Caki2 (cell line): ENCODE results near the gene NAA20. TPM values are rescaled to one million over a fixed set of nuclear protein-coding genes. Genes with fewer than 3 reads are reported as not detected.

Source experiments
- DNase-seq: peaks from one replicate; pipeline ENCODE4 v3.0.0-alpha.2; 2015; ENCODE audit warnings: low read depth
- in situ Hi-C: cut with HindIII; loops from 2 replicates; pipeline ENCODE4 v1.10.0; 2016; ENCODE audit warnings: low sequenced_read_pairs, low pct_unique_long_range_greater_than_20kb, mixed read lengths
- total RNA-seq: library from RNA; depleted of rRNA; stranded (reverse); fragments of >200 nt; shearing (Covaris generic); gene quantifications from 2 replicates; pipeline ENCODE4 v1.2.3, GENCODE V29; 2014; ENCODE audit warnings: low replicate concordance; rRNA removed

NAA20 gene
- total RNA-seq, 1 experiment from 2014 or later: 93.9 TPM

DNA sequence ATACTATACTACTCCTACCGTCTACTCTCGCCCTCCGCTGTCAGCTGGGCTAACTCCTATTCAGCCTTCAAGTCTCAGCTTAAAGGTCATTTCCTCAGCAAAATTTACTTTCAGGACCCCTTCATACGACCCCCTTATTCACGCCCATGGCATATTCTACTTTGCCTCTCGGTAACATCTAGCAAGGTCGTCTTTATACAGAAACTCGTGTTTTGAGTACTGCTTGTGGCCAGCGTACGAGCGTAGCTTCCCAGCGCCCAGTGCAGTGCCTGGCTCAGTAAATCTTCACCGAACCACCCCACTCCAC, 34.6 kb downstream of the NAA20 start:
- peak; percentile 7 for DNase-seq
- in situ Hi-C loops: no loop called here

DNA sequence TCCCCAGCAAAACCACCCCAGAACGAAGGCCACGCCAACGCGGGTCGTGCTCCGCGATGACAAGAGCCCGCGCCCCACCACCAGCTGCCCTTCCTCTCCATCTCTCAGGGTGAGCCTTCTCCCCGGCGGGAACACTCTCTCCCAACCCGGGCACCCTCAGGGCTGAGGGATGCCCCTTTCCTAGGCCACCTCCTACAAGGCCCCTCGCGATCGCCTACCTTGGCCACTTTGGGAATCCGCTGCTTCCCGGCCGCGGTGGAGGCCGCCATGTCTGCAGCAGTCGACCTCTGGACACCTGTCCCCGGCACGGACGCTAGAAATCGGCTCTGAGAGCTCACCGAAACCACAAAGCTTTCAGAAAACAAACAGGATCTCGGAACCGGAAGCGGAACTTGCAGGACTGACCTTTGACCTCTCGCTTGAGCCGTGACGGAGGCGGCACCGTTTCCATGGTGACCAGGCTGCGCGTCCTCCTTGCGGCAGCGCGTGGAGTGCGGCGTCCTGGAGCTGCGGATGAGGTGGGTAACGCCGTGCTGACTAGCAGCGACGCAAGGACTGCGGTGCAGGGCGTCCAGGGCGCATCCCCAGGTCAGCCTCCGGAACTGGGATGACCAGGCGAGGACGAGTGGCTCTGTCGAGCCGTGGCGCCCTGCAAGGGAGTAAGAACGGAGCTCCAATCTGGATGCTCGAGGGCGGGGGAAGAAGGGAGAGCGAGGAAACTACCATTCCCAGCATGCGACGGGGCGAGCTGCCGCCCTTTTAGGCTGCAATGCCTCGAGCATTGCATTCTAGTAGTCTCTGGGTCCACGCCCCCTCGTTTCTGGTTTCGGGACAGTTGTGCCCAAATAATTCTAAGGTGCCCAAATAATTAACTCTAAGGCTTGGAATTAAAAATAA, 35.2 kb downstream of the NAA20 start, which contains the start of the genes CFAP61 and CRNKL1:
CFAP61 (plus strand) TSS at position 459 of the 897 bp plus-strand sequence. CDS start 4,122 bp downstream, outside the sequence.
CRNKL1 (minus strand) TSS at position 393 of the 897 bp plus-strand sequence; CDS start at position 269, 124 bp downstream.
- DNase-seq: peak; percentile 98
- in situ Hi-C loops: no loop called here

- in situ Hi-C loops: no loop called here
- no peak for DNase-seq
Observed at GRCh38 chr20:20060234-20060998, 43.3 kb downstream of the NAA20 start.

DNA sequence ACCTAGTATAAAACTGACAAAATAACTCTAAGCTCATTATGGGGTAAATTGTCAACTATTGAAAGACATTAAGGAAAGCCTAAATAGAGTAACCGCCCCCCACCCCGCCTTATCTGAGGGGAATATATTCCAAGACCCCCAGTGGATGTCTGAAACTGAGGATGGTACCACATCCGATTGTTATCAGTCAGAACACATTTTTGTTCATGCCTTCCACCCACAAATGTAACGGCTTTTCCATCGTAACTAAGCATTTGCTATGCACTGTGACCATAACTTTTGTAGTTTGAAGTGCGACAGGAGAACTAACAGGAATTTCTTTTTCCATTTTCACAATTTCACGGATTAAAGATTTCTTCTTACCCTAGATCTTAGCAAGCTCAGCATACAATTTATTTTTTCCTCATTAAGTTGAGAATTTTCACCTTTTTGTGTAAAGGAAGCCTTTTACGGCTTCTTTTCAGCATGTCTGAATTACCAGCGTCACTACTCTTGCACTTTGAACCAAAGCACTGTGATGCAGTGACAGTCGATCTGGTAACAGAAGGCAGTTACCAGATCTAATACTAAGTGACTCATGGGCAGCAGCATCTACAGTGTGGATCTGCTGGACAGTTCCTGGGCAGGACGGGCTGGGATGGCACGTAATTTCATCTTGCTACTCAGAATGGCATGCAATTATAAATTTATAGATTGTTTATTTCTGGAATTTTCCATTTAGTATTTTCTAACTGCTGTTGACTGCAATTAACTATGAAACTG, 47.0 kb downstream of the NAA20 start:
- DNase-seq: no peak
- in situ Hi-C loops: no loop called here

DNA sequence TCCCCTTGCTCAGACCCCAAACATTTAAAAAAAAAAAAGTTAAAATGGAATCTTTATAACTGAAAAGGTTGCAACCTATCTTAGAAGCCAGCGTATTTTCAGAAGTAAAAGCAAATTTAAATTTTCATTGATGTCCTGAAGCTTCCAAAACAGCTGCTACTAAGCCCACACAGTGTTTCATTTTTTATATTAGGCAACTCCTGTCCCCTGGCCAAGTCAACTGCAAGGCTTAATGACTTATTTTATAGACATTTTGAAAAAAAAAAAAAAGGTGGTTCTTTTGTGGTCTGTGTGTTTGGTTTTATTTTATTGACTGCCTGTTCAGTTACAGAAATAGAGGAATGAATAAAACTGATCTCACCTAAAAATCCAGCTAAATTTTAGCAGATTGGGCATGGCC, 48.2 kb downstream of the NAA20 start:
- in situ Hi-C loops: no loop called here
- DNase-seq: no peak

DNA sequence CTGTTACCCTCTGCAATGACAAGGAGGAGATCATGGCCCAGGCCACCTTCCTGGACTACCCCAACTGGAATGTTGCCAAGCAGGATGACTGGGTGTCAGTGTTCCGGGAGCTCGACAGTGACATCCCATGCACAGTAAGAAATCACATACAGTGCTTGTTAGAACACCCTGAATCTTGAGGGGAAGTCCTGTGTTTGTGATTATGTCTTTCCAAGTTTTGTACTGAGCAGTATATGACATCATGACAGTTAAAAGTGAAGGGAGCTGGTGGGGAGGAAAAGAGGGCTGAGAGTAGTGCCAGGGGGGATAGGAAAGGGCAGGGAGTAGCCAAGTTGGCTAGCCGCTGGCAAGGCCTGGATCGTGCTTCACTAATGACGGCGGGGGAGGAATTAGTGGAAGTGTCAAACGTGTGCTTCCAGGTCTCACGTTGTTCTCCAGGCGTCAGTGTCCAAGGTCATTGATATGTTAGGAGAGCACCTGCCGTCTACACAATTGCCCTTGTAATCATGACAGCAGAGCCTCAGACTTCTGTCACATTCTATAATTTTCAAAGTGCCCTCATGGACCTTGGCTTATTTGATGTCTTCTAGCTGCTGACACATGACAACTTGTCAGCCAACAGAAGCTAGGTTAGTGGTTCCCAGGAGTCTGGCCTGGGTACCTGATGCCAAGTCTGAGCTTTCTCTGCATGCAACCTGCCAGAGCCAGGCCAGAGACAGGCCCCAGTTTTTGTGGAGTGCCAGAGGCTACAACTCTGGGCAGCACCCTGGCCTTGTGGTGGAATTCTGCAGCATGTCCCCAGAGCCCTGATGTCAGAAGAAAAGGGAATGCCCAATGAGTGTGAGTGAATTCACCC, 53.9 kb downstream of the NAA20 start:
- in situ Hi-C loops: no loop called here
- no peak for DNase-seq

DNA sequence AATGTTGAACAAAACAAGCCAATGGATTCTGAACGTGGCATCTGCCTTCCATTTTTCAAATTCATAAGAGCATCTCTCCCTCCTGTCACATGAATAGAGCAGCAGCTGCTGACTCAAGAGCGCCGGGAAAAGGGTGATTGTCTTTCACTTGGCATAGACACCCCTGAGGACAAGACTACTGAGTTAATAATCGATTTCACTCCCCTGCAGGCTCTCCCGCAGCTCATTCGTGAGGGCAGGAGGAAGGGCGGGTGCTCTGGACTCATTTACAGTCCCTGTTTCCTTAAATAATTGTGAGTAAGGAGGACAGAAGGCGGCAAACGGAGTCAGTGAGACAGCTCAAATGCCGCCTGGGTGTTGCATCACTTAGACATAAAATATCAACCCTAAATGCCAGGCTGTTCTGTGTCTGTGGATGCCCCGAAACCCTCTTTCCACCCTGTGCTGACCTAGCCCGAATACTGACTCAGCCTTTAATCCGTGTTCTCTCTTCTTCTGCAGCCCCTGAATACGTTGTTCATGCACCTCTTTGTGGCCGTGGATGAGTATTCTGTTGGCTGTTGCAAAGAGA, 56.7 kb downstream of the NAA20 start:
- in situ Hi-C loops: no loop called here
- no peak for DNase-seq

- no peak for DNase-seq
- in situ Hi-C loops: no loop called here
Observed at GRCh38 chr20:20075032-20075431, 57.9 kb downstream of the NAA20 start.

DNA sequence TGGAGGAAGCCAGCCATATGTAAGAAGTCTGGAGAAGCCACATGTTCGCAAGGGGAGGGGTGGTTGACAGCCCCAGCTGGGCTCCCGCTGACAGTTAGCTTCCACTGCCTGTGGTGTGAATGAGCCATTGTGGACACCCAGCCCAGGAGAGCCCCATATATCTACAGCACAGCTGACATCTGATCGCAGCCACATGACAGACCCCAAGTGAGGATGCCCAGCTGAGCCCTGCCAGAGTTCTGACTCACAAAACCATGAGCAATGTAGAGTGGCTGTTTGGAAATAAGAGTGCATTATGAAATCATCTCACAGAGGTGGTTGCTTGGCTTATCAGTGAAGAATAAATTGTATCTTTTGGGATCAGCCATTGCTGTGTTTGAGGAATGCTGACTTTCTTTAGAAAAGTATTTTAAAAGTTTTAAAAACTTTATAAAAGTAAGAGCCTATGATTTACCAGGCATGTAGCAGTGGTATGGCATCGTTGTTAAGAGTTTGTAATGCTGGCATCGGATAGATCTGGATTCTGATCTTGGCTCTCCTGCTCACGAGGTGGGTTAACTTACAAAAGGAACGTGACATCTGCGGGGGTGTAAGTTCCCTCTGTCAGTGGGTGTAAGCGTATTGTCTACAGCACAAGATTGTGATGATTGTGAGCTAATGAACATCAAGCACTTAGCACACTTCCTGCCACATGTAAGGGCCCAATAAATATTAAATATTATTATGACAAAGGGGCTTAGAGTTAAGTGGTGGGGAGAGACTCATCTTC, 59.3 kb downstream of the NAA20 start:
- DNase-seq: no peak
- in situ Hi-C loops: no loop called here

GRCh38 chr20:20078041-20078440, 60.9 kb downstream of the NAA20 start:
- in situ Hi-C loops: no loop called here
- no peak for DNase-seq

- in situ Hi-C loops: no loop called here
- DNase-seq: no peak
Observed at GRCh38 chr20:20079102-20079784, 62.1 kb downstream of the NAA20 start.

Other genes starting within 250 kb of the NAA20 start
- 18.1 and 20.1 TPM in 2 replicates for gene CRNKL1, start 35.1 kb downstream of the NAA20 start, total RNA-seq
- 0.07 and 0.14 TPM in 2 replicates for gene CFAP61, start 35.2 kb downstream of the NAA20 start, total RNA-seq